K562 (cell line): ENCODE results near the gene CFAP58. TPM values are rescaled to one million over a fixed set of nuclear protein-coding genes. Genes with fewer than 3 reads are reported as not detected.

Experiments used
- ATAC-seq: fragments of 200-7000 bp; cut with Tn5 transposase; 3 replicates; pipeline ENCODE4 v1.9.1; 2020; ENCODE audit warnings: moderate library complexity
- BruUV-seq: library from RNA; stranded (reverse); fragments of 400-500 nt; replicated peaks from 2 replicates; lab custom pipeline; 2021; lab: Mats Ljungman, UMichigan
- CTCF ChIA-PET: fragments of 300-600 bp; formaldehyde crosslinking; extraction: SDS; loops from one replicate; lab custom pipeline; 2021; ENCODE audit warnings: low intra/inter-chr PET ratio; lab: Yijun Ruan, JAX
- POLR2A ChIA-PET: fragments of 300-600, 350-650 bp; sonication (Branson Sonifier 250); formaldehyde crosslinking; extraction: SDS; loops from one replicate; lab custom pipeline; 2021; ENCODE audit warnings: antibody characterized with exemption, inconsistent platforms; lab: Yijun Ruan, JAX
- DNase-seq, 4 experiments: peaks; one replicate each; pipeline versions ENCODE4 v3.0.0 to v3.0.0-alpha.2; 2011 to 2018; ENCODE audit warnings: low spot score in 3 of 4, mixed read lengths in 3 of 4; ENCODE audit errors: extremely low read depth in 1 of 4
- FAIRE-seq: peaks from 2 replicates; lab custom pipeline; 2011; peaks lifted over from hg19 to GRCh38; lab: Jason Lieb, UNC
- H2AFZ ChIP-seq: 2 replicates; pipeline ENCODE4 v1.6.0; 2011; ENCODE audit warnings: low read depth, low read length, control low read depth, inconsistent platforms
- H3K27ac ChIP-seq: fragments of 200-600 bp; 3 replicates; pipeline ENCODE4 v1.8.0; 2011; ENCODE audit warnings: low read depth, mild to moderate bottlenecking, control low read depth, inconsistent platforms, low read length, moderate library complexity, mixed read lengths; ENCODE audit errors: extremely low read depth
- H3K27me3 ChIP-seq, 2 experiments: fragments of 300-600 bp in 1 of 2; 2 replicates in 1 of 2; 3 replicates in 1 of 2; pipeline versions ENCODE4 v1.6.0 to v1.8.0; 2011; ENCODE audit warnings: inconsistent platforms in 2 of 2, low read length in 2 of 2, mild to moderate bottlenecking in 1 of 2, mixed read lengths in 1 of 2, moderate library complexity in 1 of 2; ENCODE audit not compliant: control insufficient read depth in 2 of 2, insufficient read depth in 2 of 2
- H3K36me3 ChIP-seq: fragments of 300-600 bp; 3 replicates; pipeline ENCODE4 v1.8.0; 2011; ENCODE audit warnings: mild to moderate bottlenecking, low read length, inconsistent platforms; ENCODE audit not compliant: control insufficient read depth, insufficient read depth
- H3K4me1 ChIP-seq, 2 experiments: fragments of 200-600 bp in 1 of 2; replicated peaks in 1 of 2; 2 replicates in 1 of 2; 3 replicates in 1 of 2; pipeline versions ENCODE4 v1.5.1 to v1.8.0; 2011; ENCODE audit warnings: inconsistent platforms in 2 of 2, low read length in 2 of 2, mild to moderate bottlenecking in 1 of 2, mixed read lengths in 1 of 2, moderate library complexity in 1 of 2; ENCODE audit not compliant: control insufficient read depth in 2 of 2, insufficient read depth in 2 of 2
- H3K4me2 ChIP-seq: 2 replicates; pipeline ENCODE4 v1.6.1; 2011; ENCODE audit warnings: low read length, control low read depth, inconsistent platforms, mixed read lengths; ENCODE audit not compliant: insufficient read depth
- H3K4me3 ChIP-seq: fragments of 200-600 bp; sonication (generic), shearing (Covaris generic); 2 replicates; pipeline ENCODE4 v1.5.1; 2016; ENCODE audit warnings: control low read depth, inconsistent platforms
- H3K79me2 ChIP-seq: fragments of 200-600 bp; 3 replicates; pipeline ENCODE4 v1.8.0; 2011; ENCODE audit warnings: low read length, inconsistent platforms; ENCODE audit not compliant: control insufficient read depth, insufficient read depth
- H3K9ac ChIP-seq, 2 experiments: 2 replicates each; pipeline versions ENCODE4 v1.6.0 to v1.6.1; 2011; ENCODE audit warnings: low read depth in 2 of 2, low read length in 2 of 2, control low read depth in 1 of 2, inconsistent platforms in 1 of 2, mild to moderate bottlenecking in 1 of 2, mixed read lengths in 1 of 2; ENCODE audit not compliant: insufficient read depth in 1 of 2
- H3K9me1 ChIP-seq: one replicate; pipeline ENCODE4 v1.6.0; 2011; ENCODE audit warnings: inconsistent platforms, mild to moderate bottlenecking, low read length, moderate library complexity; ENCODE audit not compliant: control insufficient read depth, insufficient read depth
- H3K9me3 ChIP-seq: replicated peaks from 2 replicates; pipeline ENCODE4 v1.5.1; 2011; ENCODE audit warnings: low read depth, low read length, inconsistent platforms; ENCODE audit not compliant: control insufficient read depth, insufficient read depth
- H4K20me1 ChIP-seq: replicated peaks from 2 replicates; pipeline ENCODE4 v1.6.1; 2011; ENCODE audit warnings: low read length, inconsistent platforms, mixed read lengths; ENCODE audit not compliant: control insufficient read depth, insufficient read depth
- MLLT1 ChIP-seq, 2 experiments: fragments of 450-650 bp; IDR thresholded peaks; 2 replicates each; pipeline ENCODE4 v1.6.1; 2016
- MYBL2 ChIP-seq, 2 experiments: fragments of 450-650 bp in 1 of 2; sonication (generic) in 1 of 2; formaldehyde crosslinking in 1 of 2; IDR thresholded peaks; 2 replicates each; pipeline versions ENCODE4 v1.6.1 to v1.8.1; 2017 to 2022; ENCODE audit warnings: borderline replicate concordance in 1 of 2, inconsistent platforms in 1 of 2, low read depth in 1 of 2, mild to moderate bottlenecking in 1 of 2, missing genetic modification reagents in 1 of 2, moderate library complexity in 1 of 2
- PHF21A ChIP-seq: fragments of 450-650 bp; IDR thresholded peaks from 2 replicates; pipeline ENCODE4 v1.6.1; 2017; ENCODE audit warnings: low read depth, borderline replicate concordance
- RFX1 ChIP-seq: fragments of 450-650 bp; IDR thresholded peaks from 2 replicates; pipeline ENCODE4 v1.6.1; 2016; ENCODE audit warnings: mild to moderate bottlenecking, moderate library complexity
- ZBTB49 ChIP-seq: sonication (generic); formaldehyde crosslinking; IDR thresholded peaks from 2 replicates; pipeline ENCODE4 v1.8.0; 2022; ENCODE audit warnings: missing genetic modification reagents, mild to moderate bottlenecking, borderline replicate concordance
- ZSCAN29 ChIP-seq: fragments of 450-650 bp; IDR thresholded peaks from 2 replicates; pipeline ENCODE4 v1.6.1; 2017
- WGBS: fragments of 100-300 bp; shearing (Covaris generic); methylation state at CpG from one replicate; pipeline ENCODE4 v1.1.6; 2016; ENCODE audit warnings: low coverage, mixed read lengths; ENCODE audit not compliant: insufficient coverage; ENCODE audit errors: missing lambda C conversion rate; 5-methylcytosine and 5-hydroxymethylcytosine counted together
- in situ Hi-C: fragments of 300-500 bp; cut with MboI; formaldehyde crosslinking; loops from 4 replicates; pipeline ENCODE4 v1.15.0; 2018; ENCODE audit warnings: inconsistent platforms, mixed read lengths
- intact Hi-C: fragments of 100-400 bp; cut with micrococcal nuclease; formaldehyde crosslinking; loops from 2 replicates; pipeline ENCODE4 v1.14.2; 2022
- polyA plus RNA-seq, 8 experiments: library from polyadenylated mRNA; depleted of rRNA in 4 of 8; stranded (reverse) in 5 of 8; unstranded in 3 of 8; fragments of >200 nt; fragmentation: Nextera tagmentation in 2 of 8; fragmentation: Illumina TruSeq in 1 of 8; extraction: Ambion mirVana in 2 of 8; extraction: Trizol in 1 of 8; gene quantifications; 2 replicates each; pipeline versions ENCODE4 v1.2.1 to v1.2.3, GENCODE V29; 2011 to 2014; ENCODE audit warnings: inconsistent platforms in 1 of 8, missing spikeins in 1 of 8
- total RNA-seq, 7 experiments: library from RNA; depleted of rRNA in 6 of 7; stranded (reverse); fragments of >200 nt in 6 of 7; fragmentation: Illumina TruSeq in 2 of 7; extraction: Trizol in 2 of 7; gene quantifications; 2 replicates each; pipeline versions ENCODE4 v1.2.1 to v1.2.3, GENCODE V29; 2011 to 2021; ENCODE audit warnings: low replicate concordance in 1 of 7

Gene CFAP58
- total and polyA plus RNA-seq, 9 of the 15 experiments (the other 6 are each of a cell fraction or from before 2014, with no cell fraction given), result 0.08 to 2.0 (median 0.71) TPM

GRCh38 chr10:104304927-104305326, 48.7 kb upstream of the CFAP58 start:
- Histone ChIP-seq H3K4me3 (no peak overlapping the region), H3K36me3 (peaks cover 3% of the 10 kb centered on the region; the same call in 1 of the 3 replicates), H3K27me3 (no peaks in the 10 kb centered on the region), H3K4me2 (no peak overlapping the region), H3K4me1 (no peaks in the 10 kb centered on the region; a peak in 3 of 5 replicates), H4K20me1 (peaks cover 2% of the 10 kb centered on the region; the same call in 1 of the 2 replicates), H3K27ac (no peak overlapping the region), H2AFZ (no peak overlapping the region), H3K9me3 (no peaks in the 10 kb centered on the region; the same call in 1 of the 2 replicates), H3K9me1 (no peaks in the 10 kb centered on the region), H3K79me2 (no peaks in the 10 kb centered on the region), H3K9ac (no peak overlapping the region)
- no peak for ATAC-seq
- in situ Hi-C loops (no loop called here), intact Hi-C loops (loop anchor here (1.0 kb wide), 1 partner anchor 45 kb away; no protein-coding TSS in a partner anchor)
- POLR2A ChIA-PET, result interaction anchor here (1.0 to 1.6 kb wide), 4 partner anchors 10 to 47 kb away, joined by 3 to 13 read pairs (median 3); no protein-coding TSS in a partner anchor
- DNase-seq, result no peak
- WGBS, result 48% methylated on average over 8 of the region's 8 CpGs
- CTCF ChIA-PET, result interaction anchor here (2.5 kb wide), 1 partner anchor 45 kb away, joined by 11 read pairs; no protein-coding TSS in a partner anchor
- no peak for FAIRE-seq
- BruUV-seq, result no TSS peak
- no peak for TF ChIP-seq ZSCAN29

GRCh38 chr10:104306897-104307296, 46.7 kb upstream of the CFAP58 start:
- intact Hi-C loops, result no loop called here
- no peak for TF ChIP-seq MLLT1 (IDR thresholded peaks at IDR 0.05)
- no peak for TF ChIP-seq ZBTB49 (CRISPR knock-in tag)
- peak; percentile 86 for TF ChIP-seq RFX1
- no peak for TF ChIP-seq MYBL2 (IDR thresholded peaks at IDR 0.05; ENCODE audit: low read depth)
- no peak for TF ChIP-seq MYBL2 (CRISPR knock-in tag; IDR thresholded peaks at IDR 0.05; ENCODE audit: borderline replicate concordance)
- TF ChIP-seq PHF21A, result no peak
- TF ChIP-seq, all 486 proteins: peak for 1
- no peaks in the 10 kb centered on the region for H3K9me1 ChIP-seq
- 33% methylated on average over 2 of the region's 3 CpGs for WGBS
- H3K4me1 ChIP-seq, result no peaks in the 10 kb centered on the region; a peak in 3 of 5 replicates
- H3K9ac ChIP-seq, result no peak overlapping the region
- POLR2A ChIA-PET, result interaction anchor here (0.7 to 1.1 kb wide), 2 partner anchors 15 to 22 kb away, joined by 3 to 5 read pairs; no protein-coding TSS in a partner anchor
- peaks cover 7% of the 10 kb centered on the region; the same call in 1 of the 2 replicates for H4K20me1 ChIP-seq
- H3K27me3 ChIP-seq, result no peaks in the 10 kb centered on the region
- DNase-seq (no peak), ATAC-seq (no peak), FAIRE-seq (peak; percentile 6)
- peaks cover 4% of the 10 kb centered on the region for H3K79me2 ChIP-seq
- no peak overlapping the region for H3K4me3 ChIP-seq
- H2AFZ ChIP-seq, result no peak overlapping the region
- H3K9me3 ChIP-seq, result no peaks in the 10 kb centered on the region; the same call in 1 of the 2 replicates
- BruUV-seq, result no TSS peak
- no peak overlapping the region for H3K27ac ChIP-seq
- in situ Hi-C loops, result no loop called here
- H3K36me3 ChIP-seq, result peaks cover 23% of the 10 kb centered on the region; the same call in 2 of the 3 replicates
- CTCF ChIA-PET, result no interaction called here
- H3K4me2 ChIP-seq, result no peak overlapping the region
